Measurements from ENCODE around the gene C3orf20.

- TF ChIP-seq POLR2A (IDR thresholded peaks at IDR 0.05), result no peak
- no peak for TF ChIP-seq CTCF (IDR thresholded peaks at IDR 0.05)
These were observed 95.7 kb downstream of the C3orf20 start for GRCh38 chr3:14770591-14770990.
